ENCODE data around the gene FBXL22. TPM values are rescaled to one million over a fixed set of nuclear protein-coding genes. Genes with fewer than 3 reads are reported as not detected.

FBXL22 gene
- total and polyA plus RNA-seq, 8 donors = 0.28 to 2.1 (median 0.90) TPM

- H3K9me3 ChIP-seq = no peaks in the 10 kb centered on the region
- H3K27ac ChIP-seq = no peak overlapping the region
- no peak for TF ChIP-seq CTCF (IDR thresholded peaks at IDR 0.05)
- FAIRE-seq (no peak), DNase-seq (no peak), ATAC-seq (no peak)
- peaks cover 0 to 63% (median 7%) of the 10 kb centered on the region in 3 donors for H3K36me3 ChIP-seq
- intact Hi-C loops (cut with DNase I) = no loop called here
- no peaks in the 10 kb centered on the region for H3K27me3 ChIP-seq
- WGBS, 2 donors = 96 to 97% methylated on average over 9 of the region's 9 CpGs
- H3K4me3 ChIP-seq = no peak overlapping the region
- no peaks in the 10 kb centered on the region for H3K4me1 ChIP-seq
Measured at GRCh38 chr15:63636518-63637061, 39.4 kb downstream of the FBXL22 start.

GRCh38 chr15:63638839-63639238, 41.7 kb downstream of the FBXL22 start:
- WGBS, 2 donors = 80 to 83% methylated on average over 1 of the region's 1 CpG
- no peak for ATAC-seq

GRCh38 chr15:63640146-63640545, 43.0 kb downstream of the FBXL22 start:
- TF ChIP-seq CTCF (IDR thresholded peaks at IDR 0.05) = no peak
- no peaks in the 10 kb centered on the region for H3K4me1 ChIP-seq
- ATAC-seq (no peak), FAIRE-seq (no peak), DNase-seq (no peak)
- peaks cover 0 to 52% (median 0%) of the 10 kb centered on the region in 3 donors for H3K36me3 ChIP-seq
- WGBS, 2 donors = 96 to 97% methylated on average over 3 of the region's 3 CpGs
- no peaks in the 10 kb centered on the region for H3K27me3 ChIP-seq
- no peak overlapping the region for H3K4me3 ChIP-seq
- no peak overlapping the region for H3K27ac ChIP-seq
- intact Hi-C loops (cut with DNase I) = no loop called here
- H3K9me3 ChIP-seq = no peaks in the 10 kb centered on the region

More at GRCh38 chr15:63638839-63639238, 41.7 kb downstream of the FBXL22 start:
- Histone ChIP-seq H3K27ac (no peak overlapping the region), H3K9me3 (no peaks in the 10 kb centered on the region), H3K36me3 (peaks cover 0 to 48% (median 0%) of the 10 kb centered on the region in 3 donors), H3K4me3 (no peak overlapping the region), H3K4me1 (no peaks in the 10 kb centered on the region), H3K27me3 (no peaks in the 10 kb centered on the region)
- no peak for FAIRE-seq
- DNase-seq = no peak
- intact Hi-C loops (cut with DNase I) = no loop called here
- no peak for TF ChIP-seq CTCF (IDR thresholded peaks at IDR 0.05)

Other genes starting within 250 kb of the FBXL22 start
- gene CA12, start 215.5 kb upstream of the FBXL22 start, total RNA-seq = 10 to 100 TPM; 10.2 to 49.6 (median 28.6) TPM
- 10 to 100 TPM in 1 of 2 donors, 1 to 10 TPM in 1; 7.5 to 21.0 TPM for gene CA12, start 215.5 kb upstream of the FBXL22 start, polyA plus RNA-seq
- 10 to 100 TPM; 39.3 to 50.8 (median 43.1) TPM for gene USP3, start 92.8 kb upstream of the FBXL22 start, total RNA-seq
- gene USP3, start 92.8 kb upstream of the FBXL22 start, polyA plus RNA-seq = 10 to 100 TPM; 28.5 to 35.8 TPM
- gene HERC1, start 236.6 kb downstream of the FBXL22 start, total RNA-seq = 10 to 100 TPM; 28.5 to 53.3 (median 46.7) TPM
- gene HERC1, start 236.6 kb downstream of the FBXL22 start, polyA plus RNA-seq = 10 to 100 TPM; 11.8 to 30.5 TPM